Peyer's patch (tissue), 4 donors: ENCODE data around the gene DUS2. TPM values are rescaled to one million over a fixed set of nuclear protein-coding genes. Genes with fewer than 3 reads are reported as not detected.
"Not testable (repeated sequence)": the region's sequence is repeated elsewhere in the genome, so short reads cannot be mapped to it uniquely, and the experiment has no call there.

Experiments used
- DNase-seq, 3 donors: peaks; one replicate each; pipeline ENCODE4 v3.0.0-alpha.2; 2017 to 2019
- H3K27ac ChIP-seq, 4 donors: fragments of 200-600 bp; sonication (generic); one replicate each; pipeline ENCODE4 v1.5.1; 2016 to 2019
- H3K27me3 ChIP-seq, 2 donors: fragments of 200-600 bp; sonication (generic); one replicate each; pipeline ENCODE4 v1.5.1; 2019
- H3K36me3 ChIP-seq, 3 donors: fragments of 200-600 bp; sonication (generic); one replicate each; pipeline ENCODE4 v1.5.1; 2016 to 2019
- H3K4me1 ChIP-seq, 4 donors: fragments of 200-600 bp; sonication (generic); one replicate each; pipeline ENCODE4 v1.5.1; 2016 to 2019
- H3K4me3 ChIP-seq, 4 donors: fragments of 200-600 bp; sonication (generic); 1 replicate in 3 of 4; 2 replicates in 1 of 4; pipeline ENCODE4 v1.5.1; 2016 to 2019; ENCODE audit warnings: mild to moderate bottlenecking in 1 of 4
- H3K9me3 ChIP-seq, 4 donors: fragments of 200-600 bp; sonication (generic); one replicate each; pipeline ENCODE4 v1.5.1; 2016 to 2019; ENCODE audit warnings: mild to moderate bottlenecking in 1 of 4
- POLR2A ChIP-seq, 2 donors: fragments of 450-650 bp; IDR thresholded peaks; one replicate each; pipeline ENCODE4 v1.5.1; 2017; ENCODE audit warnings: antibody characterized with exemption in 2 of 2, mild to moderate bottlenecking in 2 of 2, moderate library complexity in 2 of 2
- total RNA-seq, 4 donors: library from RNA; depleted of rRNA; stranded (reverse); fragments of >200 nt; gene quantifications; one replicate each; pipeline ENCODE4 v1.1.0, GENCODE V29; 2016
- TF ChIP-seq, protein P1 (sequence below), 6 experiments: fragments of 450-650 bp in 4 of 6; fragments of 200-600 bp in 2 of 6; sonication (generic) in 1 of 6; IDR thresholded peaks; one replicate each; pipeline ENCODE4 v1.5.1; 2017 to 2019; ENCODE audit warnings: antibody characterized with exemption in 6 of 6, mild to moderate bottlenecking in 3 of 6, moderate library complexity in 1 of 6

DUS2 gene
- total RNA-seq, 4 donors from 2014 or later, result 15.3 to 38.8 (median 21.2) TPM

- Histone ChIP-seq H3K27ac (no peak overlapping the region), H3K4me1 (peaks cover 0 to 57% (median 9%) of the 10 kb centered on the region in 4 donors)
Observed at GRCh38 chr16:68090533-68090932, 67.4 kb downstream of the DUS2 start.

DNA sequence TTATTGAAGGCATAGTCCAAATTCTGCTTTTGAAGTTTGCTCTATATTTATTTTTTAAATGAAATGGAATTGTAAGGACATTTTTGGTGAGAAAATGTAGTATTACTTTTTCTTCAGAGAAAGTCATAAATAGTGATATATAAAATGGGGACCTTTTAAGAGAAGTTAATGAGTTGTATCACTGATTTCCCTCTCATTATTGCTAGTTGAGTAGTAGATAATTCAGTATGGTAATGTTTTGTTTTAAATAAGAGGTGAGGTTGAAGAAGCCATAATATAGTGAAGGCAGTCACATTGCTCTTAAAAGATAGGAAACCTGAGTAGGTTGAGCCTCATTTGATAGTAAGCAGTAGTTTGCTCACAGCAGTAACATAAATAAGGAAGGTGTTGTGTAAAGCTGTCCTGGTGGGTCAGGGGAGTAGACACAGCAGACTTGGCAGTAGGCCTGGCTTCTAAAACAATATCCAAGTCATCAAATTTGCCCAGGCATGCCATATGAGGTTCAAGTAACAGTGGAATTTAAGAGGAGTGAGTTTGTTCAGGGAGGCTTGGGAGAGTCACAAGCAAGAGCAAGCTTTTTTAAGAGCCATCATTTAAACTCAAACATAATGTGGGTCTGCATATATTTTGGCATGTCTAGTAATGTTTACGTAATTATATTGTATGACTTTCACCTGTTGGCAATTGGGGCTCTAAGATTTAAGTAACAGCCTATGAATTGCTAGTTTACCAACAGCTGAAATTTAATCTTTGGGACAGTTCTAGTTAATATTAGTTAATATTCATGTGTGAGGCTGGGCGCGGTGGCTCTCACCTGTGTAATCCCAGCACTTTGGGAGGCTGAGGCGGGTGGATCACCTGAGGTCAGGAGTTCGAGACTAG, 68.5 kb downstream of the DUS2 start:
- no peak overlapping the region for H3K4me3 ChIP-seq
- no peaks in the 10 kb centered on the region for H3K9me3 ChIP-seq
- no peaks in the 10 kb centered on the region for H3K36me3 ChIP-seq
- no peak for DNase-seq
- no peaks in the 10 kb centered on the region for H3K27me3 ChIP-seq
- H3K4me1 ChIP-seq, result peaks cover 0 to 67% (median 9%) of the 10 kb centered on the region in 4 donors
- no peak for TF ChIP-seq POLR2A (IDR thresholded peaks at IDR 0.05)
- TF ChIP-seq, protein P1, sequence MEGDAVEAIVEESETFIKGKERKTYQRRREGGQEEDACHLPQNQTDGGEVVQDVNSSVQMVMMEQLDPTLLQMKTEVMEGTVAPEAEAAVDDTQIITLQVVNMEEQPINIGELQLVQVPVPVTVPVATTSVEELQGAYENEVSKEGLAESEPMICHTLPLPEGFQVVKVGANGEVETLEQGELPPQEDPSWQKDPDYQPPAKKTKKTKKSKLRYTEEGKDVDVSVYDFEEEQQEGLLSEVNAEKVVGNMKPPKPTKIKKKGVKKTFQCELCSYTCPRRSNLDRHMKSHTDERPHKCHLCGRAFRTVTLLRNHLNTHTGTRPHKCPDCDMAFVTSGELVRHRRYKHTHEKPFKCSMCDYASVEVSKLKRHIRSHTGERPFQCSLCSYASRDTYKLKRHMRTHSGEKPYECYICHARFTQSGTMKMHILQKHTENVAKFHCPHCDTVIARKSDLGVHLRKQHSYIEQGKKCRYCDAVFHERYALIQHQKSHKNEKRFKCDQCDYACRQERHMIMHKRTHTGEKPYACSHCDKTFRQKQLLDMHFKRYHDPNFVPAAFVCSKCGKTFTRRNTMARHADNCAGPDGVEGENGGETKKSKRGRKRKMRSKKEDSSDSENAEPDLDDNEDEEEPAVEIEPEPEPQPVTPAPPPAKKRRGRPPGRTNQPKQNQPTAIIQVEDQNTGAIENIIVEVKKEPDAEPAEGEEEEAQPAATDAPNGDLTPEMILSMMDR (IDR thresholded peaks at IDR 0.05), result no peak
- no peak overlapping the region for H3K27ac ChIP-seq

More at GRCh38 chr16:68090533-68090932, 67.4 kb downstream of the DUS2 start:
- Histone ChIP-seq H3K4me3 (no peak overlapping the region), H3K36me3 (no peaks in the 10 kb centered on the region), H3K27me3 (no peaks in the 10 kb centered on the region), H3K9me3 (no peaks in the 10 kb centered on the region)
- no peak for DNase-seq
- TF ChIP-seq POLR2A (IDR thresholded peaks at IDR 0.05), result no peak
- TF ChIP-seq, protein P1 (IDR thresholded peaks at IDR 0.05), result no peak

- peaks cover 0 to 62% (median 9%) of the 10 kb centered on the region in 4 donors for H3K4me1 ChIP-seq
- H3K36me3 ChIP-seq, H3K27me3 ChIP-seq, H3K4me3 ChIP-seq, H3K9me3 ChIP-seq, DNase-seq, H3K27ac ChIP-seq: not testable (repeated sequence)
Observed at GRCh38 chr16:68092275-68092674, 69.2 kb downstream of the DUS2 start.

DNA sequence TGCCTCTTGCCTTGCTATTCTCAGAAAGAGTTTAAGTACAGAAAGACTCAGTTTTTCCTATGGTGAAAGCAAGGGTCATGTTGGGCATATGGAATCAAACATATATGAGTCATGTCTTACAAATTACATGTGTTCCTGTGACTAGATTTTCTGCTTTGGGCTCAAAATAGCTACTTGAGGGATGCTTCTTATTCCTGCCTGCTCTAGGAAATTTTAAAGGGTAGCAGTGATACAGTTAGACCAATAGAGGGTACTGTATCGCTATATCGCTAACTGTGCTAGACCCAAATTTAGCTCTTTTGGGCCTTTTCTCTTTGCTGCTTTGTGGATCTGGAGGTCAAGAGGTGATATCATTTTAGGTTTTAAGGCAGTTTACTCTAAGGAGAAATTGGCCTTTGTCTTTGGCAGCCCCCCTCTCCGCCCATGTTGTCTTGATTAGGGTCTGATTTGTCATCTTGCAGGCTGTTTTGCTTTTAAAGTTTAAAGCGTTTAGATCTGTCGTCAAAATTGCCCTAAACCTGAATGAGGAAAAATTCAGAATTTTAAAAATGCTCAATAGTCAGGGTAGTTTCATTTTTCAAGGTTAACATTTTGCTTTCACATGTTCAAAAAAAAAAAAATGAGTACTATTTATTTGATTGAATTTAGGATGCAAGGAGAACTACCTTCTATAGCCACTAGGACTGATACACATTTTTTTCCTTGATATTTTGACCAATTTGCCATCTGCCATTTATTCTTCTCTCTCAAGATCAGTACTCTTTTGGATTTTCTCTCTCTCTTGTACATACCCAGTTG, 70.9 kb downstream of the DUS2 start:
- H3K27ac ChIP-seq, result no peak overlapping the region
- H3K4me3 ChIP-seq, result no peak overlapping the region
- TF ChIP-seq, protein P1 (IDR thresholded peaks at IDR 0.05), result peak; percentile 22 to 44 (median 36)
- TF ChIP-seq POLR2A (IDR thresholded peaks at IDR 0.05), result no peak
- H3K4me1 ChIP-seq, result peaks cover 0 to 54% (median 7%) of the 10 kb centered on the region in 4 donors
- no peak for DNase-seq
- H3K9me3 ChIP-seq, result no peaks in the 10 kb centered on the region
- no peaks in the 10 kb centered on the region for H3K27me3 ChIP-seq
- H3K36me3 ChIP-seq, result no peaks in the 10 kb centered on the region

- H3K36me3 ChIP-seq, result no peaks in the 10 kb centered on the region
- no peak overlapping the region for H3K4me3 ChIP-seq
- no peaks in the 10 kb centered on the region for H3K27me3 ChIP-seq
- H3K4me1 ChIP-seq, result peaks cover 0 to 54% (median 7%) of the 10 kb centered on the region in 4 donors
- no peaks in the 10 kb centered on the region for H3K9me3 ChIP-seq
- no peak for DNase-seq
- TF ChIP-seq, protein P1 (IDR thresholded peaks at IDR 0.05), result no peak
- TF ChIP-seq POLR2A (IDR thresholded peaks at IDR 0.05), result no peak
- no peak overlapping the region for H3K27ac ChIP-seq
Observed at GRCh38 chr16:68094614-68094934, 71.5 kb downstream of the DUS2 start.

DNA sequence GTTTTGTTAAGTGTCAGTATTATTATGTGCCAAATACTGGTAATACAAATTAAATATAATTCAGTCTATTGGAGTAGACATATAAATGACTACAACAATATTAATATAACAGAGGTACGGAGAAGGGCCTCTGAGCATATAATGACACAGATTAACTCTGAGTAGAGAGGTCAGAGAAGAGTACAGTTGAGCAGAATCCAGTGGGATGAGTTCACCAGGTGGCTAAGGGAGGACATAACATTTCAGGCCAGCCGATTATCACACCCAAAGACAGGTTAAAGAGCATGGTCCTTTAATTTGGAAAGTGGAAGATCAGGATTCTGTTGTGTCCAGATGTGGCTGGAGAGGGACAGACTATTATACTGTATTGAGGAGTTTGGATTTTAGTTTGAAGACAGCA, 73.4 kb downstream of the DUS2 start:
- no peak for DNase-seq
- Histone ChIP-seq H3K36me3 (no peaks in the 10 kb centered on the region), H3K4me1 (peaks cover 0 to 46% (median 3%) of the 10 kb centered on the region in 4 donors), H3K27ac (peak overlapping the region in 2 of 4 donors; percentile 55 to 60), H3K4me3 (no peak overlapping the region), H3K27me3 (no peaks in the 10 kb centered on the region), H3K9me3 (no peaks in the 10 kb centered on the region)
- TF ChIP-seq POLR2A (IDR thresholded peaks at IDR 0.05), result no peak
- TF ChIP-seq, protein P1 (IDR thresholded peaks at IDR 0.05), result peak in 1 of 6 experiments; percentile 7
